Measurements from ENCODE around the gene LRRC37A2.
"Not testable (repeated sequence)": the region's sequence is repeated elsewhere in the genome, so short reads cannot be mapped to it uniquely, and the experiment has no call there.

The LRRC37A2 gene

GRCh38 chr17:46598344-46598931 lies 86.2 kb downstream of the LRRC37A2 start:
- not testable (repeated sequence) for DNase-seq

GRCh38 chr17:46600767-46601166 lies 88.5 kb downstream of the LRRC37A2 start:
- DNase-seq = not testable (repeated sequence)

- DNase-seq = not testable (repeated sequence)
Measured at GRCh38 chr17:46603125-46603524, 90.9 kb downstream of the LRRC37A2 start.
